Epithelial cell of proximal tubule (primary cell): Measurements from ENCODE around the gene FIS1. TPM values are rescaled to one million over a fixed set of nuclear protein-coding genes. Genes with fewer than 3 reads are reported as not detected.
A peak's percentile ranks its signal among the peaks of the same experiment; 100 is the strongest.
"Not testable (repeated sequence)": the region's sequence is repeated elsewhere in the genome, so short reads cannot be mapped to it uniquely, and the experiment has no call there.

Experiments used
- DNase-seq: peaks from one replicate; pipeline ENCODE4 v3.0.0-alpha.2; 2011; ENCODE audit warnings: low read depth
- H3K4me3 ChIP-seq: 2 replicates; pipeline ENCODE4 v1.5.1; 2011; ENCODE audit warnings: low read depth, mild to moderate bottlenecking, low read length
- CTCF ChIP-seq: conservative IDR thresholded peaks from 2 replicates; pipeline ENCODE4 v1.5.1; 2012; ENCODE audit warnings: low read depth, mild to moderate bottlenecking, low read length
- total RNA-seq: library from RNA; depleted of rRNA; stranded (reverse); fragments of >200 nt; gene quantifications from 2 replicates; pipeline ENCODE4 v1.2.3, GENCODE V29; 2015

The FIS1 gene
- total RNA-seq, 1 donor from 2014 or later: 189 TPM

GRCh38 chr7:101269664-101270063 is 24.8 kb upstream of the FIS1 start:
- H3K4me3 ChIP-seq: no peak overlapping the region
- DNase-seq: no peak
- TF ChIP-seq CTCF: no peak

GRCh38 chr7:101265622-101266516 is 21.0 kb upstream of the FIS1 start:
- H3K4me3 ChIP-seq: no peak overlapping the region
- no peak for DNase-seq
- no peak for TF ChIP-seq CTCF

- DNase-seq, H3K4me3 ChIP-seq: not testable (repeated sequence)
Observed at GRCh38 chr7:101264102-101264706, 19.3 kb upstream of the FIS1 start.

GRCh38 chr7:101258243-101258731 is 13.4 kb upstream of the FIS1 start:
- no peak for DNase-seq
- H3K4me3 ChIP-seq: no peak overlapping the region
- TF ChIP-seq CTCF: no peak

- H3K4me3 ChIP-seq: no peak overlapping the region
- no peak for TF ChIP-seq CTCF
- DNase-seq: no peak
Observed at GRCh38 chr7:101255796-101256195, 10.9 kb upstream of the FIS1 start.

GRCh38 chr7:101253199-101253598 is 8.3 kb upstream of the FIS1 start:
- H3K4me3 ChIP-seq, DNase-seq: not testable (repeated sequence)

GRCh38 chr7:101251871-101252659 is 7.2 kb upstream of the FIS1 start:
- DNase-seq: peak; percentile 87
- no peak for TF ChIP-seq CTCF
- H3K4me3 ChIP-seq: peak overlapping the region; percentile 94
